ENCODE measurements around the gene CA4. TPM values are rescaled to one million over a fixed set of nuclear protein-coding genes. Genes with fewer than 3 reads are reported as not detected.
"Not testable (repeated sequence)": the region's sequence is repeated elsewhere in the genome, so short reads cannot be mapped to it uniquely, and the experiment has no call there.

The CA4 gene
- polyA plus RNA-seq, 6 donors from 2014 or later, result not detected

GRCh38 chr17:60115364-60115763, 34.4 kb upstream of the CA4 start:
- H3K27me3 Mint-ChIP-seq; H3K36me3 Mint-ChIP-seq; ATAC-seq (ENCODE audit: low read depth in 2 of 2); H3K4me3 Mint-ChIP-seq; H3K4me1 Mint-ChIP-seq; H3K9me3 Mint-ChIP-seq; H3K27ac Mint-ChIP-seq; DNase-seq: not testable (repeated sequence)

- H3K4me1 Mint-ChIP-seq, H3K9me3 Mint-ChIP-seq, H3K27me3 Mint-ChIP-seq: not testable (repeated sequence)
Measured at GRCh38 chr17:60116196-60116595, 33.6 kb upstream of the CA4 start.

GRCh38 chr17:60119162-60119561, 30.6 kb upstream of the CA4 start:
- not testable (repeated sequence) for H3K36me3 Mint-ChIP-seq, H3K4me3 Mint-ChIP-seq, H3K4me1 Mint-ChIP-seq, H3K9me3 Mint-ChIP-seq, DNase-seq, H3K27me3 Mint-ChIP-seq, H3K27ac Mint-ChIP-seq
- peak; percentile 42 to 57 for ATAC-seq (ENCODE audit: low read depth in 2 of 2)

More at GRCh38 chr17:60116196-60116595, 33.6 kb upstream of the CA4 start:
- not testable (repeated sequence) for ATAC-seq (ENCODE audit: low read depth in 2 of 2); DNase-seq; H3K36me3 Mint-ChIP-seq; H3K27ac Mint-ChIP-seq; H3K4me3 Mint-ChIP-seq

- ATAC-seq (ENCODE audit: low read depth in 2 of 2), result peak; percentile 45 to 53
- H3K36me3 Mint-ChIP-seq, H3K4me1 Mint-ChIP-seq, H3K27ac Mint-ChIP-seq, H3K27me3 Mint-ChIP-seq, H3K9me3 Mint-ChIP-seq, H3K4me3 Mint-ChIP-seq, DNase-seq: not testable (repeated sequence)
Measured at GRCh38 chr17:60119807-60120748, 29.7 kb upstream of the CA4 start.

GRCh38 chr17:60127068-60128064, 22.4 kb upstream of the CA4 start:
- Mint-ChIP-seq H3K27ac (no peak overlapping the region), H3K27me3 (peaks cover 16 to 21% (median 17%) of the 10 kb centered on the region in 3 donors), H3K9me3 (peaks cover 0 to 4% (median 0%) of the 10 kb centered on the region in 7 donors), H3K4me1 (peaks cover 3 to 6% (median 4%) of the 10 kb centered on the region in 3 donors), H3K4me3 (no peak overlapping the region), H3K36me3 (no peaks in the 10 kb centered on the region)
- no peak for ATAC-seq (ENCODE audit: low read depth in 2 of 2)
- DNase-seq, result no peak

- peaks cover 0 to 4% (median 0%) of the 10 kb centered on the region in 7 donors for H3K9me3 Mint-ChIP-seq
- ATAC-seq (ENCODE audit: low read depth in 2 of 2), result no peak
- no peak for DNase-seq
- H3K27ac Mint-ChIP-seq, result no peak overlapping the region
- peaks cover 16 to 21% (median 17%) of the 10 kb centered on the region in 3 donors for H3K27me3 Mint-ChIP-seq
- peaks cover 6 to 9% (median 6%) of the 10 kb centered on the region in 3 donors for H3K4me1 Mint-ChIP-seq
- H3K36me3 Mint-ChIP-seq, result no peaks in the 10 kb centered on the region
- no peak overlapping the region for H3K4me3 Mint-ChIP-seq
Measured at GRCh38 chr17:60128171-60128859, 21.5 kb upstream of the CA4 start.

GRCh38 chr17:60129164-60129563, 20.6 kb upstream of the CA4 start:
- Mint-ChIP-seq H3K36me3 (no peaks in the 10 kb centered on the region), H3K4me3 (no peak overlapping the region), H3K27ac (no peak overlapping the region), H3K27me3 (peaks cover 16 to 21% (median 17%) of the 10 kb centered on the region in 3 donors), H3K4me1 (peaks cover 10 to 15% (median 14%) of the 10 kb centered on the region in 3 donors), H3K9me3 (peaks cover 0 to 4% (median 0%) of the 10 kb centered on the region in 7 donors)
- ATAC-seq (ENCODE audit: low read depth in 2 of 2) (no peak), DNase-seq (no peak)

GRCh38 chr17:60130466-60130865, 19.3 kb upstream of the CA4 start:
- no peak overlapping the region for H3K27ac Mint-ChIP-seq
- H3K27me3 Mint-ChIP-seq, result peaks cover 16 to 21% (median 21%) of the 10 kb centered on the region in 3 donors
- no peak for DNase-seq
- H3K4me1 Mint-ChIP-seq, result peaks cover 23 to 28% (median 27%) of the 10 kb centered on the region in 3 donors
- peaks cover 0 to 4% (median 0%) of the 10 kb centered on the region in 7 donors for H3K9me3 Mint-ChIP-seq
- H3K4me3 Mint-ChIP-seq, result no peak overlapping the region
- no peaks in the 10 kb centered on the region for H3K36me3 Mint-ChIP-seq
- ATAC-seq (ENCODE audit: low read depth in 2 of 2), result no peak

- no peaks in the 10 kb centered on the region for H3K36me3 Mint-ChIP-seq
- H3K4me3 Mint-ChIP-seq, result peak overlapping the region; percentile 89 to 97 (median 94)
- H3K27ac Mint-ChIP-seq, result peak overlapping the region in 3 of 6 donors; percentile 50 to 60 (median 51)
- DNase-seq, result no peak
- H3K27me3 Mint-ChIP-seq, result peaks cover 2 to 21% (median 17%) of the 10 kb centered on the region in 3 donors
- ATAC-seq (ENCODE audit: low read depth in 2 of 2), result no peak
- H3K4me1 Mint-ChIP-seq, result peaks cover 28 to 41% (median 36%) of the 10 kb centered on the region in 3 donors
- H3K9me3 Mint-ChIP-seq, result peaks cover 0 to 4% (median 0%) of the 10 kb centered on the region in 7 donors
Measured at GRCh38 chr17:60134396-60135150, 15.2 kb upstream of the CA4 start.

- DNase-seq, result peak; percentile 74
- Mint-ChIP-seq H3K27me3 (peaks cover 10 to 29% (median 21%) of the 10 kb centered on the region in 3 donors), H3K4me3 (peak overlapping the region; percentile 89 to 97 (median 94)), H3K27ac (peak overlapping the region in 3 of 6 donors; percentile 51 to 75 (median 54)), H3K4me1 (peaks cover 28 to 49% (median 42%) of the 10 kb centered on the region in 3 donors), H3K9me3 (peaks cover 0 to 2% (median 0%) of the 10 kb centered on the region in 7 donors), H3K36me3 (no peaks in the 10 kb centered on the region)
- peak; percentile 86 to 89 for ATAC-seq (ENCODE audit: low read depth in 2 of 2)
Measured at GRCh38 chr17:60135151-60135950, 14.4 kb upstream of the CA4 start.

- H3K27ac Mint-ChIP-seq, result peak overlapping the region in 3 of 6 donors; percentile 11 to 23 (median 18)
- peak overlapping the region; percentile 89 to 97 (median 94) for H3K4me3 Mint-ChIP-seq
- H3K36me3 Mint-ChIP-seq, result no peaks in the 10 kb centered on the region
- H3K9me3 Mint-ChIP-seq, result peaks cover 0 to 2% (median 0%) of the 10 kb centered on the region in 7 donors
- H3K4me1 Mint-ChIP-seq, result peaks cover 33 to 54% (median 49%) of the 10 kb centered on the region in 3 donors
- ATAC-seq (ENCODE audit: low read depth in 2 of 2) (peak; percentile 19 to 31), DNase-seq (no peak)
- peaks cover 17 to 37% (median 23%) of the 10 kb centered on the region in 3 donors for H3K27me3 Mint-ChIP-seq
Measured at GRCh38 chr17:60135951-60136666, 13.7 kb upstream of the CA4 start.
